WTC11 (cell line): ENCODE results near the gene ADIG. TPM values are rescaled to one million over a fixed set of nuclear protein-coding genes. Genes with fewer than 3 reads are reported as not detected.

Source experiments
- ATAC-seq: fragments of 200-7000 bp; cut with Tn5 transposase; 2 replicates; pipeline ENCODE4 v1.10.0; 2021; ENCODE audit warnings: mild to moderate bottlenecking, moderate library complexity
- CTCF ChIA-PET: fragments of 300-600 bp; sonication (Branson Sonifier 250); formaldehyde crosslinking; loops from one replicate; lab custom pipeline; 2021; ENCODE audit warnings: antibody characterized with exemption; lab: Charles Lee
- POLR2A ChIA-PET: fragments of 350-600 bp; sonication (Branson Sonifier 250); formaldehyde crosslinking; loops from one replicate; lab custom pipeline; 2021; ENCODE audit warnings: antibody characterized with exemption; lab: Charles Lee
- DNase-seq: peaks from one replicate; pipeline ENCODE4 v3.0.0; 2021; ENCODE audit warnings: low spot score
- H3K27ac Mint-ChIP-seq: 2 replicates; pipeline ENCODE4 v1.8.0; 2021; ENCODE audit warnings: mixed read lengths
- H3K27me3 Mint-ChIP-seq: 2 replicates; pipeline ENCODE4 v1.8.0; 2021; ENCODE audit warnings: low read depth, mild to moderate bottlenecking, moderate library complexity, mixed read lengths
- H3K36me3 Mint-ChIP-seq: 2 replicates; pipeline ENCODE4 v1.8.0; 2021; ENCODE audit warnings: mixed read lengths
- H3K4me1 Mint-ChIP-seq: 2 replicates; pipeline ENCODE4 v1.8.0; 2022; ENCODE audit warnings: mixed read lengths
- H3K4me3 Mint-ChIP-seq: 2 replicates; pipeline ENCODE4 v1.8.0; 2021; ENCODE audit warnings: mild to moderate bottlenecking, moderate library complexity, mixed read lengths
- H3K9me3 Mint-ChIP-seq: 2 replicates; pipeline ENCODE4 v1.8.0; 2021; ENCODE audit warnings: mixed read lengths
- ATF6 ChIP-seq: sonication (generic); formaldehyde crosslinking; IDR thresholded peaks from 2 replicates; pipeline ENCODE4 v1.8.1; 2023; ENCODE audit warnings: mild to moderate bottlenecking, missing genetic modification reagents
- EMX1 ChIP-seq: fragments of 250-450 bp; sonication (Bioruptor Pico); IDR thresholded peaks from 2 replicates; pipeline ENCODE4 v1.8.0; 2021; ENCODE audit warnings: mild to moderate bottlenecking
- ESRRA ChIP-seq: sonication (generic); formaldehyde crosslinking; IDR thresholded peaks from 2 replicates; pipeline ENCODE4 v1.8.1; 2022; ENCODE audit warnings: mild to moderate bottlenecking, missing genetic modification reagents, borderline replicate concordance
- ETV6 ChIP-seq: sonication (generic); formaldehyde crosslinking; IDR thresholded peaks from 2 replicates; pipeline ENCODE4 v1.8.1; 2022; ENCODE audit warnings: mild to moderate bottlenecking, missing genetic modification reagents
- FOXP1 ChIP-seq: sonication (generic); formaldehyde crosslinking; IDR thresholded peaks from 2 replicates; pipeline ENCODE4 v1.8.0; 2022; ENCODE audit warnings: missing genetic modification reagents, mild to moderate bottlenecking, moderate library complexity, borderline replicate concordance
- NFATC4 ChIP-seq: fragments of 250-450 bp; sonication (Bioruptor Pico); IDR thresholded peaks from 2 replicates; pipeline ENCODE4 v1.9.0; 2021; ENCODE audit warnings: mild to moderate bottlenecking
- NR2C2 ChIP-seq: sonication (generic); formaldehyde crosslinking; IDR thresholded peaks from 2 replicates; pipeline ENCODE4 v1.8.0; 2022; ENCODE audit warnings: mild to moderate bottlenecking, missing genetic modification reagents
- SMAD4 ChIP-seq: sonication (generic); formaldehyde crosslinking; IDR thresholded peaks from 2 replicates; pipeline ENCODE4 v1.8.0; 2022; ENCODE audit warnings: mild to moderate bottlenecking, missing genetic modification reagents
- SP1 ChIP-seq: sonication (generic); formaldehyde crosslinking; conservative IDR thresholded peaks from 2 replicates; pipeline ENCODE4 v1.8.1; 2022; ENCODE audit warnings: missing genetic modification reagents
- TEAD1 ChIP-seq: sonication (generic); formaldehyde crosslinking; IDR thresholded peaks from 2 replicates; pipeline ENCODE4 v1.8.0; 2022; ENCODE audit warnings: mild to moderate bottlenecking, missing genetic modification reagents
- ZNF423 ChIP-seq: fragments of 250-450 bp; sonication (Bioruptor Pico); IDR thresholded peaks from 2 replicates; pipeline ENCODE4 v2.1.2; 2022; ENCODE audit warnings: mild to moderate bottlenecking, moderate library complexity
- ZNF425 ChIP-seq: fragments of 250-450 bp; sonication (Bioruptor Pico); conservative IDR thresholded peaks from 2 replicates; pipeline ENCODE4 v1.9.0; 2021; ENCODE audit warnings: mild to moderate bottlenecking
- ZNF671 ChIP-seq: fragments of 250-450 bp; sonication (Bioruptor Pico); IDR thresholded peaks from 2 replicates; pipeline ENCODE4 v1.8.0; 2021; ENCODE audit warnings: mild to moderate bottlenecking
- total RNA-seq: library from RNA; stranded (reverse); gene quantifications from 3 replicates; pipeline ENCODE4 v1.2.3, GENCODE V29; 2021
- TF ChIP-seq, protein P1 (sequence below): sonication (generic); formaldehyde crosslinking; IDR thresholded peaks from 2 replicates; pipeline ENCODE4 v1.8.1; 2022; ENCODE audit warnings: low read depth, mild to moderate bottlenecking, moderate library complexity, missing genetic modification reagents, borderline replicate concordance

Gene ADIG
- total RNA-seq, 1 experiment from 2014 or later: not detected

DNA sequence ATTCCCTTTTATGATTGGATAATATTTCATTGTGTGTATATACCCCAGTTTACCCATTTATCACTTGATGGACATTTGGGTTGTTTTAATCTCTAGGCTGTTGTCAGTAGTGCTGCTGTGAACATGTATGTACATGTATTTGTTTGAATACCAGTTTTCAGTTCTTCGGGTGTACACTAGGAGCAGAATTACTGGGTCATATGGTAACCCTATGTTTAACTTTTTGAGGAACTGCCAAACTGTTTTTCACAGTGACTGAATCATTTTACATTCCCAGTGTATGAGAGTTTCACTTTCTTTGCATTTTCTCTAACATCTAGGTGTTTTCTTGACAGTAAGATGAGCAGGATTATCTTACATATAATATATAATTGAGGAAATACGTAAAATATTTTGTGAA is 44.7 kb upstream of the ADIG start (continued):
- no peak for TF ChIP-seq ATF6 (CRISPR knock-in tag)
- no peak for TF ChIP-seq EMX1 (CRISPR knock-in tag)
- TF ChIP-seq TEAD1: no peak

DNA sequence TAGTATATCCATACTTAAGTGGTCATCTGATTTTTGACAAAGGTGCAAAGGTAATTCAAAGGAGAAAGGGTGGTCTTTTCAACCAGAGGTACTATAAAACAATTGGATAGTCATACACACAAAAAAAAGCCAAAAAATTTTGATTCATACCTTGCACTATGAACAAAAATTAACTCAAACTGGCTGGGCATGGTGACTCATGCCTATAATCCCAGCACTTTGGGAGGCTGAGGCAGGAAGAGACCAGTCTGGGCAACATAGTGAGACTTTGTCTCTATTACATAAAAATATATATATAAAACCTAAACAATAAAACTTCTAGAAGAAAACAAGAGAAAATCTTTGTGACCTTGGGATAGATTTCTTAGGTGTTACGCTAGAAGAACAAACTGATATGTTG is 43.8 kb upstream of the ADIG start:
- ChIA-PET POLR2A (no interaction called here), CTCF (no interaction called here)

GRCh38 chr20:38538789-38539188 is 42.2 kb upstream of the ADIG start:
- no peaks in the 10 kb centered on the region for H3K4me1 Mint-ChIP-seq
- H3K36me3 Mint-ChIP-seq: peaks cover 59% of the 10 kb centered on the region
- ChIA-PET CTCF (no interaction called here), POLR2A (no interaction called here)
- no peak overlapping the region for H3K4me3 Mint-ChIP-seq
- H3K27me3 Mint-ChIP-seq: no peaks in the 10 kb centered on the region
- no peaks in the 10 kb centered on the region for H3K9me3 Mint-ChIP-seq
- no peak for ATAC-seq
- no peak overlapping the region for H3K27ac Mint-ChIP-seq
- TF ChIP-seq SMAD4: no peak
- TF ChIP-seq ZNF425 (CRISPR knock-in tag): no peak
- TF ChIP-seq FOXP1 (CRISPR knock-in tag): no peak
- TF ChIP-seq ZNF671 (CRISPR knock-in tag): no peak
- TF ChIP-seq ETV6 (CRISPR knock-in tag): no peak
- no peak for TF ChIP-seq ATF6 (CRISPR knock-in tag)
- no peak for TF ChIP-seq NFATC4
- TF ChIP-seq SP1 (CRISPR knock-in tag): no peak
- no peak for TF ChIP-seq NR2C2 (CRISPR knock-in tag)
- TF ChIP-seq, protein P1, sequence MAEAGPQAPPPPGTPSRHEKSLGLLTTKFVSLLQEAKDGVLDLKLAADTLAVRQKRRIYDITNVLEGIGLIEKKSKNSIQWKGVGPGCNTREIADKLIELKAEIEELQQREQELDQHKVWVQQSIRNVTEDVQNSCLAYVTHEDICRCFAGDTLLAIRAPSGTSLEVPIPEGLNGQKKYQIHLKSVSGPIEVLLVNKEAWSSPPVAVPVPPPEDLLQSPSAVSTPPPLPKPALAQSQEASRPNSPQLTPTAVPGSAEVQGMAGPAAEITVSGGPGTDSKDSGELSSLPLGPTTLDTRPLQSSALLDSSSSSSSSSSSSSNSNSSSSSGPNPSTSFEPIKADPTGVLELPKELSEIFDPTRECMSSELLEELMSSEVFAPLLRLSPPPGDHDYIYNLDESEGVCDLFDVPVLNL: no peak
- TF ChIP-seq, all 79 proteins: peak for 0
- DNase-seq: no peak

More for the DNA sequence above, 43.8 kb upstream of the ADIG start:
- Mint-ChIP-seq H3K27me3 (no peaks in the 10 kb centered on the region), H3K27ac (no peak overlapping the region), H3K4me1 (no peaks in the 10 kb centered on the region), H3K4me3 (no peak overlapping the region), H3K36me3 (peaks cover 63% of the 10 kb centered on the region), H3K9me3 (no peaks in the 10 kb centered on the region)
- DNase-seq (no peak), ATAC-seq (no peak)
- TF ChIP-seq ZNF423 (CRISPR knock-in tag) (no peak), ESRRA (CRISPR knock-in tag) (no peak)
